Activated naive CD4-positive, alpha-beta T cell treated with anti-CD3 and anti-CD28 coated beads, Interleukin-2, amount 50 U/mL, for 72 hours (primary cell): ENCODE measurements around the gene FBXO28. TPM values are rescaled to one million over a fixed set of nuclear protein-coding genes. Genes with fewer than 3 reads are reported as not detected.
A peak's percentile ranks its signal among the peaks of the same experiment; 100 is the strongest.

Source experiments
- ATAC-seq, 2 donors: fragments of 150-1000 bp; cut with Tn5 transposase; 2 replicates each; pipeline ENCODE4 v1.10.0; 2021; ENCODE audit warnings: mild to moderate bottlenecking in 2 of 2, moderate library complexity in 2 of 2
- DNase-seq, 2 donors: peaks; one replicate each; pipeline ENCODE4 v3.0.0; 2021 to 2022; ENCODE audit warnings: low spot score in 2 of 2
- H3K27ac Mint-ChIP-seq, 2 donors: one replicate each; pipeline ENCODE4 v1.8.0; 2022; ENCODE audit warnings: mild to moderate bottlenecking in 2 of 2, mixed read lengths in 2 of 2
- H3K36me3 Mint-ChIP-seq, 2 donors: one replicate each; pipeline ENCODE4 v1.8.0; 2022; ENCODE audit warnings: mixed read lengths in 2 of 2
- H3K9me3 Mint-ChIP-seq, 2 donors: one replicate each; pipeline ENCODE4 v1.8.0; 2022; ENCODE audit warnings: mixed read lengths in 2 of 2
- total RNA-seq, 2 donors: library from RNA; stranded (reverse); gene quantifications; one replicate each; pipeline ENCODE4 v1.2.3, GENCODE V29; 2022

Gene FBXO28
- total RNA-seq, 2 donors from 2014 or later: 14.4 to 18.1 TPM

- Mint-ChIP-seq H3K9me3 (no peaks in the 10 kb centered on the region), H3K36me3 (no peaks in the 10 kb centered on the region), H3K27ac (no peak overlapping the region)
- DNase-seq: no peak
- ATAC-seq: no peak
Observed at GRCh38 chr1:224087286-224087794, 26.6 kb upstream of the FBXO28 start.

- DNase-seq (no peak), ATAC-seq (no peak)
- H3K9me3 Mint-ChIP-seq: no peaks in the 10 kb centered on the region
- H3K27ac Mint-ChIP-seq: no peak overlapping the region
- no peaks in the 10 kb centered on the region for H3K36me3 Mint-ChIP-seq
Observed at GRCh38 chr1:224089583-224089982, 24.3 kb upstream of the FBXO28 start.

DNA sequence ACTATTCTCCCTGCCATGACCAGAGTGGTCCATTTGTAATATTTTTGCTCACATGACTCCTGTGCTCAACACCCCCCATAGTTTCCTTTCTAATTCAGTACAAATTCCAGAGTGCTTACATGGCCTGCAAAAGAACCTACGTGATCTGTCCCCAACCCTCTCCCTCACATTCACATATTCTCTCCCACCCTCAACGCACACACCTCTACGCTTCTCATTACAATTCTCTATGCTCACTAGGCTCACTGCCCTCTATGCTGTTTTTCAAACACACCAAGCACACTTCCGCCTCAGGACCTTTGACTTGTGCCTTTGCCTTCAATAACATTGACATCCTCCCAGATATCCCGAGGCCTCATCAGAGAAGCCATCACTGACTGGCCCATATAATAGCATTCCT is 23.8 kb upstream of the FBXO28 start:
- Mint-ChIP-seq H3K27ac (no peak overlapping the region), H3K9me3 (no peaks in the 10 kb centered on the region), H3K36me3 (no peaks in the 10 kb centered on the region)
- DNase-seq: no peak
- ATAC-seq: no peak

DNA sequence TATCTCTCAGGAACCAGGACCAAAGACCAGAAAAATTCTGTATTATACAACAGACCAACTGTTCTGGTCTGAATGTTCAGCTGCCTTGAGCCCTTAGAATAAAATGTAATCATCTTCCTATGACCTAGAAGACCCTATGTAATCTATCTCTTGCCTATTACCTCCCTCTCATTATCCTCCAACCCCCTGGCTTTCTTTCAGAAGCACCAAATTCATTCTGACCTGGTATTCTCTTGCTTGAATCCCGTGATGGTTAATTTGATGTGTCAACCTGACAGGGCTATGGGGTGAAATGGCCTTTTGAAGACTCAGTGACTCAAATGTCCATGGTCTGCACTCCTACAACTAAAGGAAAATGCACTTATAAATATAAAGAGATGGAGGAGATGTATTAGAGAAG is 21.8 kb upstream of the FBXO28 start:
- DNase-seq (no peak), ATAC-seq (no peak)
- Mint-ChIP-seq H3K36me3 (no peaks in the 10 kb centered on the region), H3K27ac (no peak overlapping the region), H3K9me3 (no peaks in the 10 kb centered on the region)

- H3K9me3 Mint-ChIP-seq: no peaks in the 10 kb centered on the region
- no peak for ATAC-seq
Observed at GRCh38 chr1:224092601-224093000, 21.3 kb upstream of the FBXO28 start.

GRCh38 chr1:224095339-224095738 is 18.6 kb upstream of the FBXO28 start:
- DNase-seq (no peak), ATAC-seq (no peak)
- Mint-ChIP-seq H3K9me3 (no peaks in the 10 kb centered on the region), H3K27ac (no peak overlapping the region), H3K36me3 (no peaks in the 10 kb centered on the region)

More at GRCh38 chr1:224092601-224093000, 21.3 kb upstream of the FBXO28 start:
- no peak for DNase-seq
- no peak overlapping the region for H3K27ac Mint-ChIP-seq
- H3K36me3 Mint-ChIP-seq: no peaks in the 10 kb centered on the region

DNA sequence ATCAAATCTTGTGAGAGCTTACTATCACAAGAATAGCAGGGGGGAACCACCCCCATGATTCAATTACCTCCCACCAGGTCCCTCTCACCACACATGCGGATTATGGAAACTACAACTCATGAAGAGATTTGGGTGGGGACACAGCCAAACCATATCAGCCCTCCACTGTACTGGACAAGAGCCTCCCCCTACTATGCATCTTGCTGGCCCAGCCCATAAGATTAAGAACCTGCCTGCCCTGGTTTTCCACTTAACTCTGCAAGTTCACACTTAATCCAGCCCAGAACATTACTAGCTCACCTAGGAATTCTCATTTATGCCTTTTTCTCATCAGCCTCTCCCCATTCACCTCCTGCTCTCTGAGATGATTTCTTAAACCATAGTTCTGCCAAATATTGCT is 18.0 kb upstream of the FBXO28 start:
- DNase-seq: no peak

GRCh38 chr1:224096773-224097172 is 17.1 kb upstream of the FBXO28 start:
- Mint-ChIP-seq H3K9me3 (no peaks in the 10 kb centered on the region), H3K27ac (no peak overlapping the region)

More for the DNA sequence above, 18.0 kb upstream of the FBXO28 start:
- Mint-ChIP-seq H3K36me3 (no peaks in the 10 kb centered on the region), H3K27ac (no peak overlapping the region), H3K9me3 (no peaks in the 10 kb centered on the region)
- ATAC-seq: no peak

GRCh38 chr1:224098007-224098406 is 15.9 kb upstream of the FBXO28 start:
- H3K9me3 Mint-ChIP-seq: no peaks in the 10 kb centered on the region
- no peak overlapping the region for H3K27ac Mint-ChIP-seq
- H3K36me3 Mint-ChIP-seq: no peaks in the 10 kb centered on the region
- DNase-seq: no peak
- no peak for ATAC-seq

More at GRCh38 chr1:224096773-224097172, 17.1 kb upstream of the FBXO28 start:
- H3K36me3 Mint-ChIP-seq: no peaks in the 10 kb centered on the region
- no peak for DNase-seq
- no peak for ATAC-seq

DNA sequence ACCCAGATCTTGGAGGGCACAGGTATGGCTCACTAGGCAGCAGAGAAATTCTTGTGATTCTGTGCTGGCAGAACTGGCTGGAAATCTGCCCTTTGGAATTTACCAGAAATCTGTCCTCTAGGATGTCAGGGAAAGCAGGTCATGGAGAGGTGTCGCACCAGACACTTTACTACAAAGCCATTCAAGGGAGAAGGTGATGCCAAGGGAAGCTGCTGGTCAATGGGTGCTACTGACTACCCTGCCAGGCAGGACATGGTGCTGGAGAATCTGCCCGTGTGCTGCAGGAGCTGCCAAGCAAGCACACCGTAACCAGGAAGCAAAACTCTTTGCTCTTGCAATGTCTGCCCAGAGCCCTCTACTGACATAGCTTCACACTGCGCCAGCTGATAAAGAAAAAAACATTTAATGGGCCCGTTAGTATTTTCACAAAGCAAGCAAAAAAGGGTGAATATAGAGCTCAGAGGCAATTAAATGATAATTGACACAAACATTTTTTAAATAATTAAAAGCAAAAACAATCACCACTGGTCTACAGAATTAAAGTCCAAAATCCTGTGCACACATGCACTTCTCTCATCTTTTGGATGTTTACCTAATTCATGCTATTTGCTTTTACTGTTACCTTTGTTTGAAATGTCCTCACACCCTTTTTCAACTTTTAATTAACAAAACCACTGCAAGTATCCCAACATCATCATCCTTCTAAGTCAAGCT is 7.2 kb upstream of the FBXO28 start:
- H3K36me3 Mint-ChIP-seq: no peaks in the 10 kb centered on the region
- no peaks in the 10 kb centered on the region for H3K9me3 Mint-ChIP-seq
- H3K27ac Mint-ChIP-seq: no peak overlapping the region
- ATAC-seq: peak in 1 of 2 donors; percentile 68
- peak in 1 of 2 donors; percentile 17 for DNase-seq

- DNase-seq (no peak), ATAC-seq (no peak)
- Mint-ChIP-seq H3K27ac (no peak overlapping the region), H3K36me3 (no peaks in the 10 kb centered on the region), H3K9me3 (no peaks in the 10 kb centered on the region)
Observed at GRCh38 chr1:224107282-224107625, 6.7 kb upstream of the FBXO28 start.

DNA sequence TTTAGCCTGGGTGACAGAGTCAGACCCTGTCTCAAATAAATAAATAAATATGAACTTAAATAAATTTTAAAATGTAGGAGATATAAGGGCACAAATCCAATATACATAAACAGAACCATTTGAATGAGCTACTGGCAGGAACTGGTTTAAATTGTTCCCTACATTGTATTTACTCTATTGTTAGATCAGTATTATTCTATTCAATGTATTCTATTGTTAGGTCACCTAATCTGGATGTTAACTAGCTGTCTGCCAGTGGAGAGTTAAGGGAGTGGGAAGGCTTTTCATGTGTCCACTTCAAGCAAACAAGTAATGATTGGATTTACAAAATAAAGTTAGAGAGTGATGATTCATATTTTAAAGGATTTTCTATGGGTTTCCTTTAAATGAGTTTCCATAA is 4.9 kb upstream of the FBXO28 start:
- DNase-seq (no peak), ATAC-seq (no peak)
- Mint-ChIP-seq H3K9me3 (peaks cover 5% of the 10 kb centered on the region in 2 donors), H3K27ac (no peak overlapping the region), H3K36me3 (peaks cover 0 to 6% of the 10 kb centered on the region in 2 donors)

DNA sequence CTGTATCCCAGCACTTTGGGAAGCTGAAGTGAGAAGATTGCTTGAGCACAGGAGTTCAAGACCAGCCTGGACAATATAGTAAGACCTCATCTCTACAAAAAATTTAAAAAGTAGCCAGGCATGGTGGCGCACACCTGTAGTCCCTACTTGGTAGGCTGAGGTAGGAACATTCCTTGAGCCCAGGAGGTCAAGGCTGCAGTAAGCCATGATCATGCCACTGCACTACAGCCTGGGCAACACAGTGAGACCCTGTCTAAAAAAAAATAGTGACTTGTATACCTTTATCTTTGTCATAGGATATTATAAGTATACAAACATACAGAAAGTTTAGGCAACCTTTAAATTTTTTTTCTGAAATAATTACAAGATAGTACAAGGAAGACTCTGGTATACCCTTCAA is 3.9 kb upstream of the FBXO28 start:
- DNase-seq: no peak
- no peak for ATAC-seq
- no peak overlapping the region for H3K27ac Mint-ChIP-seq
- peaks cover 5% of the 10 kb centered on the region in 2 donors for H3K9me3 Mint-ChIP-seq
- H3K36me3 Mint-ChIP-seq: peaks cover 0 to 6% of the 10 kb centered on the region in 2 donors

GRCh38 chr1:224113005-224113404 is 906 bp upstream of the FBXO28 start:
- Mint-ChIP-seq H3K36me3 (peaks cover 0 to 6% of the 10 kb centered on the region in 2 donors), H3K9me3 (peaks cover 5% of the 10 kb centered on the region in 2 donors), H3K27ac (no peak overlapping the region)
- DNase-seq: no peak
- ATAC-seq: no peak

DNA sequence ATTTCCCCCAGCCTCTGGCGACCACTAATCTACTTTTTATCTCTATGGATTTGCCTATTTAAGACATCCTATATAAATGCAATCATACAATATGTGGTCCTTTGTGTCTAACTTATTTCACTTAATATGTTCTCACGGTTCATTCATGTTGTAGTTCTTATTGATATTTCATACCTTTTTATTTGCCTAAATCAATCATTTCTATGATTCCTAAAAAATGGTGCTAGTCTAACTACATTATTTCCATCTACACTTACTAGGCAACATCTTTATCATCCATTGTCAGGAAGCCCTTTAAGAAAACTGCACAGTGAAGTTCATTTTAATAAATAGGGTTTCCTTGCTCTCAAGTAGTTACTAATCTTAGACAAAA is 380 bp upstream of the FBXO28 start:
- H3K27ac Mint-ChIP-seq: peak overlapping the region; percentile 92 to 97
- peaks cover 0 to 6% of the 10 kb centered on the region in 2 donors for H3K36me3 Mint-ChIP-seq
- peaks cover 5% of the 10 kb centered on the region in 2 donors for H3K9me3 Mint-ChIP-seq
- no peak for DNase-seq
- no peak for ATAC-seq

- ATAC-seq (no peak), DNase-seq (no peak)
- Mint-ChIP-seq H3K9me3 (peaks cover 5% of the 10 kb centered on the region in 2 donors), H3K27ac (peak overlapping the region; percentile 90 to 92), H3K36me3 (peaks cover 0 to 6% of the 10 kb centered on the region in 2 donors)
Observed at GRCh38 chr1:224114787-224115175, 870 bp downstream of the FBXO28 start.

DNA sequence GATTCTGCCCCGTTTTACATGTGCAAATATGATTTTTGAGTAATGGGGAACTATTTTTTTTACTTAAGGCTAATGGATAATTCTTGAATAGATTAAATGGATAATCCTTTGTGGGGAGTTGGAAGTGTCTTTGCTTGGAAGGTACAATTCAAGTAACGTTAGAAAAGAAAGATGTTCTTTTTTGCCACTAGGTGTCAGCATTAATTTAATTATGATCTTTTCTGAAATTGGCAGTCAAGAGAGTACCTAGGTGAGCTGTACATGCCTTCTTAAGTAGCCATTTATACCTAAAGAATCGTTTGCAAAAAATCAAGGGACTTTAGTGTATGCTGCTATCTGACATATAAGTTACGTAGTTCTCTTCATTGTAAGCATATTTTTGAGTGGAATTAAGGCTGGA is 2.2 kb downstream of the FBXO28 start:
- no peak for DNase-seq
- Mint-ChIP-seq H3K36me3 (peaks cover 0 to 6% of the 10 kb centered on the region in 2 donors), H3K9me3 (peaks cover 5% of the 10 kb centered on the region in 2 donors), H3K27ac (peak overlapping the region in 1 of 2 donors; percentile 41)
- ATAC-seq: peak in 1 of 2 donors; percentile 29

DNA sequence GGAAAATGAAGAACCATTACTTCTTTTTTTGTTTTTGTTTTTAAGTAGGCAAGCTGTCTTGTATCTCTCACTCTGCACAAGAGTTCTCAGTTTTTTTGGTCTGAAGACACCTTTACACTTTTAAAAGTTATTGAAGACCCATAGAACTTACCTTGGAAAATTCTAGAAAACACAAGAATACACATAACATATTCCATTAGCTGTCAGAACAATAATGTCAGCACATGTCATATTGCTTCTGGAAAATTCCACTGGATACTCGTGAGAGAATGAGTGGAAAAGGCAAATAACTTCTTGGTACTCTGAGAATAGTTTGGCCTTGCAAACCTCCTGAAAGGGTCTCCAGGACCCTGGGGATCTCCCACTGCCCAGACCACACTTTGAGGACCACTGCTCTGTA is 4.8 kb downstream of the FBXO28 start:
- no peak for ATAC-seq
- Mint-ChIP-seq H3K27ac (peak overlapping the region in 1 of 2 donors; percentile 55), H3K36me3 (peaks cover 0 to 3% of the 10 kb centered on the region in 2 donors), H3K9me3 (peaks cover 2% of the 10 kb centered on the region in 2 donors)
- no peak for DNase-seq
